ENCODE results near the gene STUB1.
A peak's percentile ranks its signal among the peaks of the same experiment; 100 is the strongest.

STUB1 gene

GRCh38 chr16:667780-668518, 12.3 kb upstream of the STUB1 start, which contains the start of gene RHOT2:
TSS of gene RHOT2 (plus strand) at chr16:668132. CDS start at chr16:668200, 68 bp downstream.
- peak; percentile 97 for DNase-seq

- DNase-seq: no peak
Measured at GRCh38 chr16:668519-669171, 11.6 kb upstream of the STUB1 start.

- no peak for DNase-seq
Measured at GRCh38 chr16:669666-670065, 10.5 kb upstream of the STUB1 start.

- DNase-seq: no peak
Measured at GRCh38 chr16:670485-671352, 9.5 kb upstream of the STUB1 start.

GRCh38 chr16:671353-672131, 8.7 kb upstream of the STUB1 start:
- no peak for DNase-seq

GRCh38 chr16:672371-672770, 7.8 kb upstream of the STUB1 start:
- no peak for DNase-seq

- DNase-seq: no peak
Measured at GRCh38 chr16:672851-673250, 7.4 kb upstream of the STUB1 start.

- DNase-seq: no peak
Measured at GRCh38 chr16:673399-673991, 6.7 kb upstream of the STUB1 start.

GRCh38 chr16:674214-674881, 5.9 kb upstream of the STUB1 start:
- DNase-seq: no peak

- peak; percentile 67 for DNase-seq
Measured at GRCh38 chr16:674968-675883, 5.0 kb upstream of the STUB1 start, which contains the start of gene RHBDL1. TSS of gene RHBDL1 (plus strand) at chr16:675671. CDS start at chr16:675791, 120 bp downstream.

GRCh38 chr16:675884-676564, 4.2 kb upstream of the STUB1 start:
- DNase-seq: no peak

GRCh38 chr16:676565-676902, 3.7 kb upstream of the STUB1 start:
- DNase-seq: no peak

- DNase-seq: no peak
Measured at GRCh38 chr16:676913-677312, 3.3 kb upstream of the STUB1 start.

GRCh38 chr16:677316-678190, 2.7 kb upstream of the STUB1 start:
- DNase-seq: no peak

GRCh38 chr16:678209-678857, 1.9 kb upstream of the STUB1 start:
- no peak for DNase-seq

- DNase-seq: no peak
Measured at GRCh38 chr16:678858-679813, 1.1 kb upstream of the STUB1 start.

GRCh38 chr16:680625-680945, 375 bp downstream of the STUB1 start:
- no peak for DNase-seq
